ENCODE results near the gene TMEM184C.
A peak's percentile ranks its signal among the peaks of the same experiment; 100 is the strongest.

The TMEM184C gene

GRCh38 chr4:147658501-147658900, 41.3 kb downstream of the TMEM184C start:
- DNase-seq (ENCODE audit: low spot score): no peak

- DNase-seq (ENCODE audit: low spot score): no peak
Measured at GRCh38 chr4:147674073-147674472, 56.9 kb downstream of the TMEM184C start.

- no peak for DNase-seq (ENCODE audit: low spot score)
Measured at GRCh38 chr4:147674496-147674895, 57.3 kb downstream of the TMEM184C start.

GRCh38 chr4:147678106-147678505, 60.9 kb downstream of the TMEM184C start:
- DNase-seq (ENCODE audit: low spot score): no peak

GRCh38 chr4:147678796-147679549, 61.8 kb downstream of the TMEM184C start:
- DNase-seq (ENCODE audit: low spot score): no peak

- no peak for DNase-seq (ENCODE audit: low spot score)
Measured at GRCh38 chr4:147682755-147683154, 65.6 kb downstream of the TMEM184C start.

- peak; percentile 11 for DNase-seq (ENCODE audit: low spot score)
Measured at GRCh38 chr4:147683188-147683591, 66.0 kb downstream of the TMEM184C start.

- DNase-seq (ENCODE audit: low spot score): peak; percentile 87
Measured at GRCh38 chr4:147683717-147684700, 66.8 kb downstream of the TMEM184C start, which contains the start of gene PRMT9. TSS of gene PRMT9 (minus strand) at chr4:147684163. CDS start at chr4:147683987, 176 bp downstream.

GRCh38 chr4:147689067-147689466, 71.9 kb downstream of the TMEM184C start:
- no peak for DNase-seq (ENCODE audit: low spot score)

- DNase-seq (ENCODE audit: low spot score): no peak
Measured at GRCh38 chr4:147691820-147692219, 74.6 kb downstream of the TMEM184C start.

- DNase-seq (ENCODE audit: low spot score): no peak
Measured at GRCh38 chr4:147693218-147693617, 76.0 kb downstream of the TMEM184C start.

- no peak for DNase-seq (ENCODE audit: low spot score)
Measured at GRCh38 chr4:147696866-147697265, 79.7 kb downstream of the TMEM184C start.

GRCh38 chr4:147704846-147705245, 87.6 kb downstream of the TMEM184C start:
- no peak for DNase-seq (ENCODE audit: low spot score)

- peak; percentile 58 for DNase-seq (ENCODE audit: low spot score)
Measured at GRCh38 chr4:147707892-147708672, 90.9 kb downstream of the TMEM184C start.

GRCh38 chr4:147709999-147710398, 92.8 kb downstream of the TMEM184C start:
- no peak for DNase-seq (ENCODE audit: low spot score)

- DNase-seq (ENCODE audit: low spot score): no peak
Measured at GRCh38 chr4:147714575-147715401, 97.6 kb downstream of the TMEM184C start.

- DNase-seq (ENCODE audit: low spot score): no peak
Measured at GRCh38 chr4:147717878-147718277, 100.7 kb downstream of the TMEM184C start.
